ENCODE results near the gene AP1S3.

DNA sequence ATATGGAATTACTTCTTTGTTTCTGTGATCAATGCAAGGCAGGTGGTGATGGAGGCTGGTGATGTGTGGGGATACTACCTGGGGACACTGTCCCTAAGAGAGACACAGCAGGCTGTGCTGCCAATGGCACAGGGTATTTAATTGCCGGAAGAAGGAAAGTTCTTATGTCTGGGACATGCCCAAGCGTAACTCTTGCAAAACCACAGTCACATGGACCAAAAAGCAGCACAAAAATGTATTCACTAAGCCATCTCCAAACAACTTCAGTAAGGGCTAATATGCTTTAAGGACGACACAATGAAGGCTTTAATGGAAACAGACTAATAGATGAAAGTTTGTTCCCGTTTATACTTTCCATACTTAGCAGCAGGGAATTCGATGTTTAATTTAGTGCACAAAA, 49.7 kb upstream of the AP1S3 start:
- no peak for TF ChIP-seq CTCF (conservative IDR thresholded peaks at IDR 0.05; ENCODE audit: low read length)
- TF ChIP-seq EZH2phosphoT487 (IDR thresholded peaks at IDR 0.05; ENCODE audit: borderline replicate concordance), result no peak

All from Loucy (cell line).